ENCODE results near the gene CNTNAP2. TPM values are rescaled to one million over a fixed set of nuclear protein-coding genes. Genes with fewer than 3 reads are reported as not detected.

The CNTNAP2 gene
- total and polyA plus RNA-seq, 2 donors (not counting 1 experiment from before 2014, with no cell fraction given) = not detected

GRCh38 chr7:148156233-148156632 is 2039.6 kb downstream of the CNTNAP2 start:
- DNase-seq (ENCODE audit: low read depth in 2 of 2) = peak in 1 of 2 donors; percentile 20
- H2AFZ ChIP-seq (ENCODE audit: low read length) = no peak overlapping the region
- no peak overlapping the region for H3K4me3 ChIP-seq (replicated peaks in 1 of 4; ENCODE audit: control extremely low read depth in 1 of 4, insufficient read depth in 1 of 4, low read depth in 3 of 4, low read length in 4 of 4)
- no peaks in the 10 kb centered on the region for H3K79me2 ChIP-seq (ENCODE audit: control insufficient read depth, insufficient read depth, low read length)
- H3K4me1 ChIP-seq (ENCODE audit: control insufficient read depth, extremely low read depth, insufficient read depth, low read length) = no peaks in the 10 kb centered on the region
- H3K9me3 ChIP-seq (ENCODE audit: control insufficient read depth, insufficient read depth, low read depth, low read length) = no peaks in the 10 kb centered on the region
- H3K27ac ChIP-seq (ENCODE audit: insufficient read depth, low read length) = no peak overlapping the region
- no peaks in the 10 kb centered on the region for H3K27me3 ChIP-seq (ENCODE audit: control insufficient read depth, insufficient read depth, low read length)
- H3K9ac ChIP-seq (ENCODE audit: insufficient read depth, low read length) = no peak overlapping the region
- H4K20me1 ChIP-seq (ENCODE audit: control insufficient read depth, extremely low read depth, insufficient read depth, low read length) = no peaks in the 10 kb centered on the region
- H3K4me2 ChIP-seq (ENCODE audit: extremely low read depth, insufficient read depth, low read length) = no peak overlapping the region
- H3K36me3 ChIP-seq (ENCODE audit: control insufficient read depth, insufficient read depth, low read length) = no peaks in the 10 kb centered on the region
- TF ChIP-seq EZH2 (IDR thresholded peaks at IDR 0.05; ENCODE audit: low read length, missing control alignments) = no peak
- TF ChIP-seq CTCF (conservative IDR thresholded peaks at IDR 0.05 in 1 of 2, IDR thresholded peaks at IDR 0.05 in 1 of 2; ENCODE audit: low read depth in 1 of 2, low read length in 2 of 2) = no peak

GRCh38 chr7:148159331-148159730 is 2042.7 kb downstream of the CNTNAP2 start:
- no peak for TF ChIP-seq EZH2 (IDR thresholded peaks at IDR 0.05; ENCODE audit: low read length, missing control alignments)
- no peak for TF ChIP-seq CTCF (conservative IDR thresholded peaks at IDR 0.05 in 1 of 2, IDR thresholded peaks at IDR 0.05 in 1 of 2; ENCODE audit: low read depth in 1 of 2, low read length in 2 of 2)
- H3K9me3 ChIP-seq (ENCODE audit: control insufficient read depth, insufficient read depth, low read depth, low read length) = no peaks in the 10 kb centered on the region
- H2AFZ ChIP-seq (ENCODE audit: low read length) = no peak overlapping the region
- no peak overlapping the region for H3K4me2 ChIP-seq (ENCODE audit: extremely low read depth, insufficient read depth, low read length)
- no peaks in the 10 kb centered on the region for H3K27me3 ChIP-seq (ENCODE audit: control insufficient read depth, insufficient read depth, low read length)
- no peak overlapping the region for H3K27ac ChIP-seq (ENCODE audit: insufficient read depth, low read length)
- no peak for DNase-seq (ENCODE audit: low read depth in 2 of 2)
- no peaks in the 10 kb centered on the region for H3K79me2 ChIP-seq (ENCODE audit: control insufficient read depth, insufficient read depth, low read length)
- no peaks in the 10 kb centered on the region for H3K36me3 ChIP-seq (ENCODE audit: control insufficient read depth, insufficient read depth, low read length)
- H3K4me1 ChIP-seq (ENCODE audit: control insufficient read depth, extremely low read depth, insufficient read depth, low read length) = no peaks in the 10 kb centered on the region
- no peaks in the 10 kb centered on the region for H4K20me1 ChIP-seq (ENCODE audit: control insufficient read depth, extremely low read depth, insufficient read depth, low read length)
- H3K9ac ChIP-seq (ENCODE audit: insufficient read depth, low read length) = no peak overlapping the region
- no peak overlapping the region for H3K4me3 ChIP-seq (replicated peaks in 1 of 4; ENCODE audit: control extremely low read depth in 1 of 4, insufficient read depth in 1 of 4, low read depth in 3 of 4, low read length in 4 of 4)

GRCh38 chr7:148161776-148162175 is 2045.2 kb downstream of the CNTNAP2 start:
- Histone ChIP-seq H4K20me1 (ENCODE audit: control insufficient read depth, extremely low read depth, insufficient read depth, low read length) (no peaks in the 10 kb centered on the region), H3K27me3 (ENCODE audit: control insufficient read depth, insufficient read depth, low read length) (no peaks in the 10 kb centered on the region), H3K36me3 (ENCODE audit: control insufficient read depth, insufficient read depth, low read length) (no peaks in the 10 kb centered on the region), H3K9me3 (ENCODE audit: control insufficient read depth, insufficient read depth, low read depth, low read length) (no peaks in the 10 kb centered on the region), H3K9ac (ENCODE audit: insufficient read depth, low read length) (no peak overlapping the region), H3K27ac (ENCODE audit: insufficient read depth, low read length) (no peak overlapping the region), H2AFZ (ENCODE audit: low read length) (no peak overlapping the region), H3K79me2 (ENCODE audit: control insufficient read depth, insufficient read depth, low read length) (no peaks in the 10 kb centered on the region), H3K4me3 (replicated peaks in 1 of 4; ENCODE audit: control extremely low read depth in 1 of 4, insufficient read depth in 1 of 4, low read depth in 3 of 4, low read length in 4 of 4) (no peak overlapping the region), H3K4me2 (ENCODE audit: extremely low read depth, insufficient read depth, low read length) (no peak overlapping the region), H3K4me1 (ENCODE audit: control insufficient read depth, extremely low read depth, insufficient read depth, low read length) (no peaks in the 10 kb centered on the region)
- no peak for DNase-seq (ENCODE audit: low read depth in 2 of 2)
- TF ChIP-seq EZH2 (IDR thresholded peaks at IDR 0.05; ENCODE audit: low read length, missing control alignments) (no peak), CTCF (conservative IDR thresholded peaks at IDR 0.05 in 1 of 2, IDR thresholded peaks at IDR 0.05 in 1 of 2; ENCODE audit: low read depth in 1 of 2, low read length in 2 of 2) (no peak)

Measured in fibroblast of lung (primary cell).